IPS-18c (cell line): ENCODE data around the gene RNF213.

Experiments used
- H3K4me3 ChIP-seq: 2 replicates; pipeline ENCODE4 v1.7.0; 2013; ENCODE audit warnings: low read depth, mild to moderate bottlenecking, low read length, moderate library complexity; ENCODE audit not compliant: insufficient read depth
- H3K9me3 ChIP-seq: one replicate; pipeline ENCODE4 v1.6.1; 2013; ENCODE audit warnings: mild to moderate bottlenecking, low read length, moderate library complexity; ENCODE audit not compliant: control insufficient read depth, insufficient read depth

Gene RNF213

GRCh38 chr17:80277751-80278671 is 17.4 kb downstream of the RNF213 start:
- no peak overlapping the region for H3K4me3 ChIP-seq

GRCh38 chr17:80279895-80280294 is 19.2 kb downstream of the RNF213 start:
- Histone ChIP-seq H3K4me3 (no peak overlapping the region), H3K9me3 (no peaks in the 10 kb centered on the region)

More at GRCh38 chr17:80277751-80278671, 17.4 kb downstream of the RNF213 start:
- no peaks in the 10 kb centered on the region for H3K9me3 ChIP-seq

- no peaks in the 10 kb centered on the region for H3K9me3 ChIP-seq
- no peak overlapping the region for H3K4me3 ChIP-seq
Observed at GRCh38 chr17:80281516-80281915, 20.9 kb downstream of the RNF213 start.

- H3K4me3 ChIP-seq, result no peak overlapping the region; the same call in 1 of the 2 replicates
- H3K9me3 ChIP-seq, result no peaks in the 10 kb centered on the region
Observed at GRCh38 chr17:80283116-80283852, 22.6 kb downstream of the RNF213 start.

- Histone ChIP-seq H3K9me3 (no peaks in the 10 kb centered on the region), H3K4me3 (no peak overlapping the region)
Observed at GRCh38 chr17:80284631-80285030, 24.0 kb downstream of the RNF213 start.

- Histone ChIP-seq H3K9me3 (no peaks in the 10 kb centered on the region), H3K4me3 (no peak overlapping the region)
Observed at GRCh38 chr17:80285237-80285920, 24.7 kb downstream of the RNF213 start.

- Histone ChIP-seq H3K9me3 (no peaks in the 10 kb centered on the region), H3K4me3 (no peak overlapping the region)
Observed at GRCh38 chr17:80286638-80286960, 25.9 kb downstream of the RNF213 start.

GRCh38 chr17:80287038-80287437 is 26.4 kb downstream of the RNF213 start:
- Histone ChIP-seq H3K4me3 (no peak overlapping the region), H3K9me3 (no peaks in the 10 kb centered on the region)

- Histone ChIP-seq H3K4me3 (no peak overlapping the region), H3K9me3 (no peaks in the 10 kb centered on the region)
Observed at GRCh38 chr17:80287806-80288567, 27.3 kb downstream of the RNF213 start.

- H3K4me3 ChIP-seq, result no peak overlapping the region
- H3K9me3 ChIP-seq, result no peaks in the 10 kb centered on the region
Observed at GRCh38 chr17:80289616-80290015, 29.0 kb downstream of the RNF213 start.

GRCh38 chr17:80290156-80290555 is 29.5 kb downstream of the RNF213 start:
- H3K4me3 ChIP-seq, result no peak overlapping the region

GRCh38 chr17:80291260-80291659 is 30.6 kb downstream of the RNF213 start:
- no peaks in the 10 kb centered on the region for H3K9me3 ChIP-seq
- no peak overlapping the region for H3K4me3 ChIP-seq

More at GRCh38 chr17:80290156-80290555, 29.5 kb downstream of the RNF213 start:
- H3K9me3 ChIP-seq, result no peaks in the 10 kb centered on the region

GRCh38 chr17:80291691-80292487 is 31.2 kb downstream of the RNF213 start:
- Histone ChIP-seq H3K9me3 (no peaks in the 10 kb centered on the region), H3K4me3 (no peak overlapping the region)

GRCh38 chr17:80292521-80292971 is 31.9 kb downstream of the RNF213 start:
- no peak overlapping the region for H3K4me3 ChIP-seq

GRCh38 chr17:80294210-80294609 is 33.6 kb downstream of the RNF213 start:
- H3K9me3 ChIP-seq, result no peaks in the 10 kb centered on the region

More at GRCh38 chr17:80292521-80292971, 31.9 kb downstream of the RNF213 start:
- H3K9me3 ChIP-seq, result no peaks in the 10 kb centered on the region

GRCh38 chr17:80294653-80295052 is 34.0 kb downstream of the RNF213 start:
- Histone ChIP-seq H3K4me3 (no peak overlapping the region), H3K9me3 (no peaks in the 10 kb centered on the region)

More at GRCh38 chr17:80294210-80294609, 33.6 kb downstream of the RNF213 start:
- H3K4me3 ChIP-seq, result no peak overlapping the region
